IMR-90 (cell line): Measurements from ENCODE around the gene CD300LB. TPM values are rescaled to one million over a fixed set of nuclear protein-coding genes. Genes with fewer than 3 reads are reported as not detected.

Experiments used
- ATAC-seq: fragments of 200-7000 bp; cut with Tn5 transposase; 2 replicates; pipeline ENCODE4 v1.9.1; 2020; ENCODE audit warnings: low read depth, mild to moderate bottlenecking, moderate library complexity
- BruUV-seq: library from RNA; stranded (reverse); fragments of 400-500 nt; replicated peaks from 2 replicates; lab custom pipeline; 2021; lab: Mats Ljungman, UMichigan
- CTCF ChIA-PET: fragments of 300-600 bp; formaldehyde crosslinking; extraction: SDS; loops from one replicate; lab custom pipeline; 2021; ENCODE audit warnings: antibody characterized with exemption; lab: Yijun Ruan, JAX
- POLR2A ChIA-PET: fragments of 300-600 bp; sonication (Branson Sonifier 250); formaldehyde crosslinking; loops from one replicate; lab custom pipeline; 2022; ENCODE audit warnings: antibody characterized with exemption; ENCODE audit not compliant: unreplicated experiment; lab: Charles Lee
- DNase-seq: peaks from one replicate; pipeline ENCODE4 v3.0.0; 2013
- H2AFZ ChIP-seq: replicated peaks from 2 replicates; pipeline ENCODE3; 2013; ENCODE audit warnings: low read length, mild to moderate bottlenecking; ENCODE audit not compliant: poor library complexity
- H2AK5ac ChIP-seq: 2 replicates; pipeline ENCODE4 v1.6.1; 2013; ENCODE audit warnings: low read depth, low read length, inconsistent platforms
- H2AK9ac ChIP-seq: replicated peaks from 2 replicates; pipeline ENCODE3; 2013; ENCODE audit warnings: mild to moderate bottlenecking, low read depth, low read length, moderate library complexity; ENCODE audit not compliant: poor library complexity
- H2BK120ac ChIP-seq: 2 replicates; pipeline ENCODE4 v1.6.1; 2013; ENCODE audit warnings: low read depth, low read length, inconsistent platforms
- H2BK15ac ChIP-seq: 3 replicates; pipeline ENCODE4 v1.6.1; 2013; ENCODE audit warnings: low read depth, low read length, inconsistent platforms
- H2BK20ac ChIP-seq: 2 replicates; pipeline ENCODE4 v1.6.1; 2013; ENCODE audit warnings: low read depth, mild to moderate bottlenecking, inconsistent platforms, low read length, moderate library complexity
- H2BK5ac ChIP-seq: 2 replicates; pipeline ENCODE4 v1.6.1; 2013; ENCODE audit warnings: mild to moderate bottlenecking, low read depth, low read length, inconsistent platforms; ENCODE audit not compliant: poor library complexity, severe bottlenecking
- H3K14ac ChIP-seq: replicated peaks from 2 replicates; pipeline ENCODE4 v1.6.1; 2013; ENCODE audit warnings: low read depth, low read length, inconsistent platforms
- H3K18ac ChIP-seq: 2 replicates; pipeline ENCODE4 v1.6.1; 2013; ENCODE audit warnings: low read depth, low read length, control low read depth
- H3K23ac ChIP-seq: 2 replicates; pipeline ENCODE4 v1.6.1; 2013; ENCODE audit warnings: low read depth, low read length, inconsistent platforms
- H3K27ac ChIP-seq: 2 replicates; pipeline ENCODE4 v1.5.1; 2013; ENCODE audit warnings: mild to moderate bottlenecking, control low read depth, low read length; ENCODE audit not compliant: insufficient read depth
- H3K27me3 ChIP-seq: 2 replicates; pipeline ENCODE4 v1.6.1; 2013; ENCODE audit warnings: low read length; ENCODE audit not compliant: control insufficient read depth, insufficient read depth
- H3K36me3 ChIP-seq: 2 replicates; pipeline ENCODE4 v1.6.1; 2013; ENCODE audit warnings: low read length, mixed read lengths; ENCODE audit not compliant: control insufficient read depth, insufficient read depth
- H3K4ac ChIP-seq: 2 replicates; pipeline ENCODE4 v1.6.1; 2013; ENCODE audit warnings: low read depth, low read length, inconsistent platforms
- H3K4me1 ChIP-seq: 2 replicates; pipeline ENCODE4 v1.6.1; 2013; ENCODE audit warnings: low read length, mixed read lengths; ENCODE audit not compliant: control insufficient read depth, insufficient read depth
- H3K4me2 ChIP-seq: 2 replicates; pipeline ENCODE4 v1.6.1; 2013; ENCODE audit warnings: low read depth, mild to moderate bottlenecking, control low read depth, low read length, moderate library complexity
- H3K4me3 ChIP-seq: 2 replicates; pipeline ENCODE4 v1.5.1; 2013; ENCODE audit warnings: low read depth, mild to moderate bottlenecking, control low read depth, low read length, moderate library complexity; ENCODE audit not compliant: insufficient read depth
- H3K56ac ChIP-seq: 2 replicates; pipeline ENCODE4 v1.6.1; 2013; ENCODE audit warnings: low read length, inconsistent platforms; ENCODE audit not compliant: insufficient read depth; ENCODE audit errors: extremely low read depth
- H3K79me1 ChIP-seq, 2 experiments: 2 replicates each; pipeline ENCODE4 v1.6.1; 2013; ENCODE audit warnings: low read length in 2 of 2, inconsistent platforms in 1 of 2, low read depth in 1 of 2
- H3K9ac ChIP-seq: 2 replicates; pipeline ENCODE4 v1.6.1; 2013; ENCODE audit warnings: low read depth, low read length, control low read depth
- H3K9me1 ChIP-seq: 2 replicates; pipeline ENCODE4 v1.6.1; 2013; ENCODE audit warnings: low read length, inconsistent platforms; ENCODE audit not compliant: insufficient read depth
- H3K9me3 ChIP-seq: 2 replicates; pipeline ENCODE4 v1.6.1; 2013; ENCODE audit warnings: low read length; ENCODE audit not compliant: control insufficient read depth, insufficient read depth
- H4K20me1 ChIP-seq: 2 replicates; pipeline ENCODE4 v1.6.1; 2013; ENCODE audit warnings: low read length, inconsistent platforms; ENCODE audit not compliant: insufficient read depth
- H4K5ac ChIP-seq: 2 replicates; pipeline ENCODE4 v1.6.1; 2013; ENCODE audit warnings: mild to moderate bottlenecking, low read depth, low read length, control low read depth
- H4K8ac ChIP-seq, 2 experiments: 2 replicates each; pipeline ENCODE4 v1.6.1; 2013; ENCODE audit warnings: low read depth in 2 of 2, low read length in 2 of 2, control low read depth in 1 of 2, inconsistent platforms in 1 of 2
- H4K91ac ChIP-seq: 2 replicates; pipeline ENCODE4 v1.6.1; 2013; ENCODE audit warnings: low read depth, low read length, inconsistent platforms; ENCODE audit not compliant: insufficient read depth
- BHLHE40 ChIP-seq: fragments of 150-350 bp; IDR thresholded peaks from 2 replicates; pipeline ENCODE4 v1.6.1; 2016; ENCODE audit warnings: mild to moderate bottlenecking, low read depth, low read length
- CEBPB ChIP-seq: IDR thresholded peaks from 2 replicates; pipeline ENCODE4 v1.6.1; 2012; ENCODE audit warnings: low read depth, low read length, improper control_type of control experiment
- CHD1 ChIP-seq: IDR thresholded peaks from 2 replicates; pipeline ENCODE4 v1.6.1; 2012; ENCODE audit warnings: low read depth, low read length, improper control_type of control experiment
- CTCF ChIP-seq: conservative IDR thresholded peaks from 2 replicates; pipeline ENCODE4 v1.5.1; 2012; ENCODE audit warnings: mild to moderate bottlenecking, low read depth, low read length, improper control_type of control experiment
- FOS ChIP-seq: fragments of 150-350 bp; IDR thresholded peaks from 2 replicates; pipeline ENCODE4 v1.6.1; 2016; ENCODE audit warnings: low read depth, low read length
- MAFK ChIP-seq: IDR thresholded peaks from 2 replicates; pipeline ENCODE4 v1.6.1; 2012; ENCODE audit warnings: low read depth, low read length, improper control_type of control experiment
- MAZ ChIP-seq: IDR thresholded peaks from 2 replicates; pipeline ENCODE4 v1.6.1; 2012; ENCODE audit warnings: low read depth, mild to moderate bottlenecking, low read length, improper control_type of control experiment, moderate library complexity, borderline replicate concordance
- MXI1 ChIP-seq: IDR thresholded peaks from 2 replicates; pipeline ENCODE4 v1.6.1; 2012; ENCODE audit warnings: low read depth, mild to moderate bottlenecking, low read length, moderate library complexity, borderline replicate concordance
- NFE2L2 ChIP-seq: fragments of 150-350 bp; IDR thresholded peaks from 2 replicates; pipeline ENCODE4 v1.6.1; 2016; ENCODE audit warnings: low read depth, mild to moderate bottlenecking, low read length
- POLR2A ChIP-seq: IDR thresholded peaks from 2 replicates; pipeline ENCODE4 v1.6.1; 2012; ENCODE audit warnings: mild to moderate bottlenecking, low read depth, low read length
- RAD21 ChIP-seq: IDR thresholded peaks from 2 replicates; pipeline ENCODE4 v1.6.1; 2012; ENCODE audit warnings: low read length, improper control_type of control experiment
- RCOR1 ChIP-seq: IDR thresholded peaks from 2 replicates; pipeline ENCODE4 v1.6.1; 2012; ENCODE audit warnings: mild to moderate bottlenecking, low read length, improper control_type of control experiment; ENCODE audit not compliant: insufficient replicate concordance
- RFX5 ChIP-seq: IDR thresholded peaks from 2 replicates; pipeline ENCODE4 v1.8.0; 2012; ENCODE audit warnings: low read depth, mild to moderate bottlenecking, low read length, moderate library complexity
- SMC3 ChIP-seq: fragments of 150-350 bp; IDR thresholded peaks from 2 replicates; pipeline ENCODE4 v1.6.1; 2016; ENCODE audit warnings: low read depth, mild to moderate bottlenecking, antibody characterized with exemption, low read length, moderate library complexity
- WGBS, 2 experiments: methylation state at CpG; one replicate each; pipeline versions ENCODE4 v1.1.5 to v1.1.7; 2013; ENCODE audit warnings: missing lambda C conversion rate in 2 of 2; ENCODE audit not compliant: insufficient read length in 1 of 2; ENCODE audit errors: extremely low coverage in 2 of 2; 5-methylcytosine and 5-hydroxymethylcytosine counted together
- dilution Hi-C: fragments of 300-500 bp; cut with HindIII; formaldehyde crosslinking; loops from one replicate; pipeline ENCODE4 v1.14.3; 2018; ENCODE audit warnings: low sequenced_read_pairs; ENCODE audit not compliant: unreplicated experiment
- in situ Hi-C: fragments of 300-500 bp; cut with MboI; formaldehyde crosslinking; loops from 3 replicates; pipeline ENCODE4 v1.14.3; 2019; ENCODE audit warnings: low sequenced_read_pairs, inconsistent platforms, mixed read lengths
- intact Hi-C: fragments of 100-400 bp; cut with micrococcal nuclease; formaldehyde crosslinking; loops from 2 replicates; pipeline ENCODE4 v1.10.0; 2022
- polyA plus RNA-seq, 3 experiments: library from polyadenylated mRNA; depleted of rRNA; stranded (reverse); fragments of >200 nt; gene quantifications; 2 replicates each; pipeline ENCODE4 v1.2.3, GENCODE V29; 2012; ENCODE audit warnings: low replicate concordance in 1 of 3
- total RNA-seq: library from RNA; depleted of rRNA; stranded (reverse); fragments of >200 nt; gene quantifications from 2 replicates; pipeline ENCODE4 v1.2.3, GENCODE V29; 2012
- TF ChIP-seq, protein P1 (sequence below): fragments of 150-350 bp; IDR thresholded peaks from 2 replicates; pipeline ENCODE4 v1.6.1; 2017; ENCODE audit warnings: mild to moderate bottlenecking, antibody characterized with exemption, low read length, low read depth
- TF ChIP-seq, protein P2 (sequence below): fragments of 150-350 bp; IDR thresholded peaks from 2 replicates; pipeline ENCODE4 v1.6.1; 2016; ENCODE audit warnings: low read depth, mild to moderate bottlenecking, low read length, moderate library complexity, borderline replicate concordance

CD300LB gene
- total and polyA plus RNA-seq, 2 of the 4 experiments (the other 2 are of a cell fraction): not detected

DNA sequence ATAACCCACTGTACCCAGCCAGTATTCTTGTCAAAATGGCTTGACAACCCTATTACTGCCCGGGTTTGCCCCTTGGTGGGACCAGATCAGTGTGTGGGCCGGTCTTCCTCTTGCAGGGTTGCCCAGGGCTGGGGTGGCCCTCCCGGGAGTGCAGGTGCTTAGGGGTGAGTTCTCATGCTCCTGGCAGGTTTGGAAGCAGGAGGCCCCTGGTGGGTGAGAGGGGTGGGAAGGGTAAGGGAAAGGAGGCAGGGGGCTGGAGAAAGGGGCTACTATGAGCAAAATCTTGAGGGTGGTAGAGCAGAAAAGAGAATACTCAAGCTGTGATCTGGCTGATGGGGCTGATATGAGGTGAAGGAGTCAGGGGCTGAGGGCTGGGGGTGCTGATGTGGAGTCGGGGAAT, 58.4 kb downstream of the CD300LB start:
- H2BK120ac ChIP-seq: no peak overlapping the region
- H3K9me1 ChIP-seq: no peaks in the 10 kb centered on the region
- peaks cover 8% of the 10 kb centered on the region for H3K9me3 ChIP-seq
- ChIA-PET POLR2A (no interaction called here), CTCF (no interaction called here)
- no peak overlapping the region for H3K14ac ChIP-seq
- no peak overlapping the region for H2AFZ ChIP-seq
- no peaks in the 10 kb centered on the region for H4K20me1 ChIP-seq
- H3K23ac ChIP-seq: no peak overlapping the region
- H3K36me3 ChIP-seq: no peaks in the 10 kb centered on the region
- in situ Hi-C loops (no loop called here), dilution Hi-C loops (no loop called here), intact Hi-C loops (no loop called here)
- no peak overlapping the region for H2BK15ac ChIP-seq
- H4K8ac ChIP-seq: no peak overlapping the region
- TF ChIP-seq MXI1 (no peak), CEBPB (no peak), NFE2L2 (no peak), CHD1 (no peak), RFX5 (no peak), RAD21 (no peak), FOS (no peak), MAZ (no peak), POLR2A (no peak), SMC3 (no peak), CTCF (no peak), RCOR1 (no peak), MAFK (no peak), BHLHE40 (no peak)
- TF ChIP-seq, protein P1, sequence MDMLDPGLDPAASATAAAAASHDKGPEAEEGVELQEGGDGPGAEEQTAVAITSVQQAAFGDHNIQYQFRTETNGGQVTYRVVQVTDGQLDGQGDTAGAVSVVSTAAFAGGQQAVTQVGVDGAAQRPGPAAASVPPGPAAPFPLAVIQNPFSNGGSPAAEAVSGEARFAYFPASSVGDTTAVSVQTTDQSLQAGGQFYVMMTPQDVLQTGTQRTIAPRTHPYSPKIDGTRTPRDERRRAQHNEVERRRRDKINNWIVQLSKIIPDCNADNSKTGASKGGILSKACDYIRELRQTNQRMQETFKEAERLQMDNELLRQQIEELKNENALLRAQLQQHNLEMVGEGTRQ: no peak
- TF ChIP-seq, protein P2, sequence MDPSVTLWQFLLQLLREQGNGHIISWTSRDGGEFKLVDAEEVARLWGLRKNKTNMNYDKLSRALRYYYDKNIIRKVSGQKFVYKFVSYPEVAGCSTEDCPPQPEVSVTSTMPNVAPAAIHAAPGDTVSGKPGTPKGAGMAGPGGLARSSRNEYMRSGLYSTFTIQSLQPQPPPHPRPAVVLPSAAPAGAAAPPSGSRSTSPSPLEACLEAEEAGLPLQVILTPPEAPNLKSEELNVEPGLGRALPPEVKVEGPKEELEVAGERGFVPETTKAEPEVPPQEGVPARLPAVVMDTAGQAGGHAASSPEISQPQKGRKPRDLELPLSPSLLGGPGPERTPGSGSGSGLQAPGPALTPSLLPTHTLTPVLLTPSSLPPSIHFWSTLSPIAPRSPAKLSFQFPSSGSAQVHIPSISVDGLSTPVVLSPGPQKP: no peak
- H3K79me1 ChIP-seq: no peaks in the 10 kb centered on the region
- H3K4me1 ChIP-seq: no peaks in the 10 kb centered on the region
- no peak overlapping the region for H3K56ac ChIP-seq
- H3K18ac ChIP-seq: no peak overlapping the region
- no peak overlapping the region for H4K5ac ChIP-seq
- H3K27me3 ChIP-seq: no peaks in the 10 kb centered on the region
- 44% methylated on average over 2 of the region's 4 CpGs; no CpG with 5 or more reads in 1 of the 2 experiments for WGBS, 2 experiments
- no peak for ATAC-seq
- H3K27ac ChIP-seq: no peak overlapping the region
- no peak overlapping the region for H4K91ac ChIP-seq
- no peak overlapping the region for H3K4ac ChIP-seq
- H2AK9ac ChIP-seq: no peak overlapping the region
- no peak overlapping the region for H2BK20ac ChIP-seq
- H3K9ac ChIP-seq: no peak overlapping the region
- no peak for DNase-seq
- H2BK5ac ChIP-seq: no peak overlapping the region
- no TSS peak for BruUV-seq
- no peak overlapping the region for H3K4me3 ChIP-seq
- H2AK5ac ChIP-seq: no peak overlapping the region
- H3K4me2 ChIP-seq: no peak overlapping the region
